Cardiac fibroblast (primary cell): ENCODE data around the gene ALPP.
"Not testable (repeated sequence)": the region's sequence is repeated elsewhere in the genome, so short reads cannot be mapped to it uniquely, and the experiment has no call there.

Experiments used
- DNase-seq, 2 donors: peaks; one replicate each; pipeline versions ENCODE4 v3.0.0 to v3.0.0-alpha.2; 2010; ENCODE audit warnings: low read depth in 2 of 2
- H3K4me3 ChIP-seq, 2 donors: replicated peaks in 1 of 2; 1 replicate in 1 of 2; 2 replicates in 1 of 2; pipeline ENCODE4 v1.5.1; 2011; ENCODE audit warnings: low read depth in 2 of 2, low read length in 2 of 2, mild to moderate bottlenecking in 2 of 2, moderate library complexity in 1 of 2
- TF ChIP-seq, protein P1 (sequence below): IDR thresholded peaks from one replicate; pipeline ENCODE4 v1.5.1; 2011; ENCODE audit warnings: low read depth, mild to moderate bottlenecking, low read length, inconsistent platforms

Gene ALPP

DNA sequence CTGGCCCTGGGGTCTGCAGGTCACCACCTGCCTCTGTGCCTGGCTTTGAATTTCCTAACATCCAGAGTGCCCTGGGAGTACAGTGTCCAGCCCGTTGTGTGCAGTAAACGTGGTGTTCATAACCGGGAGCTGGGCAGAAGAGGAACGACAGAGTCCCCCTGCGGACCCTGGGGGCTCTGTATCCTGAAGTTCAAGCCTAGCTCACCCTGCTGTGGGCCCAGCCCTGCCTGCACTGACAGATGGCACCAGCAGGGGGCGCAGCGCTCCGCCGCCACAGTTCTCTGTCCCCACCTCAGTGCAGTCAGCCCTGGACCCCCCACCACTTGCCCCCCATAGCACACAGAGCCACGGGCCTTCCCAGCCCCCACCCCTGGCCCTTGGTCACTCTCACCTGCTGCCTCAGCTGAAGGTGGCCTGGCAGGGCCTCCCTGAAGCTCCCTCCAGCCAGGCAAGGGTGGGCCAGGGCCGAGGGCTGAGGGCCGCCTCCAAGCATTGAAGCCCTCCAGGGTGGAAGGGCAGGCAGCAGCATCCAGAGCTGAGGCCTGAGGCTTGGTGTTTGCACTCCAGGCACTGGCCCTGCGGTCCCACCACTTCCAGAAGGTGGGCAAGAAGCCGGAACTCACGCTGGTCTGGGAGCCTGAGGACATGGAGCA is 43.2 kb upstream of the ALPP start:
- not testable (repeated sequence) for DNase-seq, H3K4me3 ChIP-seq
- TF ChIP-seq, protein P1, sequence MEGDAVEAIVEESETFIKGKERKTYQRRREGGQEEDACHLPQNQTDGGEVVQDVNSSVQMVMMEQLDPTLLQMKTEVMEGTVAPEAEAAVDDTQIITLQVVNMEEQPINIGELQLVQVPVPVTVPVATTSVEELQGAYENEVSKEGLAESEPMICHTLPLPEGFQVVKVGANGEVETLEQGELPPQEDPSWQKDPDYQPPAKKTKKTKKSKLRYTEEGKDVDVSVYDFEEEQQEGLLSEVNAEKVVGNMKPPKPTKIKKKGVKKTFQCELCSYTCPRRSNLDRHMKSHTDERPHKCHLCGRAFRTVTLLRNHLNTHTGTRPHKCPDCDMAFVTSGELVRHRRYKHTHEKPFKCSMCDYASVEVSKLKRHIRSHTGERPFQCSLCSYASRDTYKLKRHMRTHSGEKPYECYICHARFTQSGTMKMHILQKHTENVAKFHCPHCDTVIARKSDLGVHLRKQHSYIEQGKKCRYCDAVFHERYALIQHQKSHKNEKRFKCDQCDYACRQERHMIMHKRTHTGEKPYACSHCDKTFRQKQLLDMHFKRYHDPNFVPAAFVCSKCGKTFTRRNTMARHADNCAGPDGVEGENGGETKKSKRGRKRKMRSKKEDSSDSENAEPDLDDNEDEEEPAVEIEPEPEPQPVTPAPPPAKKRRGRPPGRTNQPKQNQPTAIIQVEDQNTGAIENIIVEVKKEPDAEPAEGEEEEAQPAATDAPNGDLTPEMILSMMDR, result peak; percentile 33

DNA sequence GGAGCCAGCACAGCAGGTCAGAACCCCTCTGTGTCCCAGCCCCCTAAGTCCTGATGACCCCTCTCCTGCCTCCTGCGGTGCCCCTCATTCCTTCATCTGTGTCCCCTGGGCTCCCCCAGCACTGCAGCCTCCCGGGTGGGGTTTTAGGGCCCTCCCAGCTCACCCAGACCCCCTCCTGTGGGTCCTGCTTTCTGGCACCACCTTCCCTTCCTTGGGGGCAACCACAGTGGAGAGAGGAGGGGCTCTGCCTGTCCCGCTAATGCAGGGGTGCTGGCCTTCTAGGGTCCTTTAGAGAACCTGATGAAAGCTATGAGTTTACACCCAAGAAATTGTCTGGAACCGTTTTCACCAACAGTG is 42.7 kb upstream of the ALPP start:
- no peak for DNase-seq
- TF ChIP-seq, protein P1, result no peak
- H3K4me3 ChIP-seq, result no peak overlapping the region

DNA sequence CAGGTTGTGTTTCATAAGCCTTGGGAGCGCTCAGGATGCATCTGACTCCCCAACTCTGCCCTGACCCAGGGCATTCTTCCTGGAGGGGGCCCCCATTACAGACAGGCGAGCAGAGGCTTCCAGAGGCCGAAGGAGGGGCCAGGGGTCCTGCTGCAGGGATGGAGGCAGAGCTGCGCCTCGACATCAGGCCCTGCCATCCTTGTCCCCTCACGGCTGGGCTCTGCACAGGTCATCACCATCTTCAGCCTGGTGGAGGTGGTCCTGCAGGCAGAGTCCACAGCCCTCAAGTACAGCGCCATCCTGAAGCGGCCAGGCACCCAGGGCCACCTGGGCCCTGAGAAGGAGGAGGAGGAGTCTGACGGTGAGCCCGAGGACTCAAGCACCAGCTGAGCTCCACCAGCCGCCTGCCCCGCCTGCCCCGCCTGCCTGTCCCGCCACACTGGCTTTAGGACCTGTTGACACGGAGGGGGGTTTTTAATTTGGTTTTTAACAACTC is 42.3 kb upstream of the ALPP start:
- DNase-seq, result no peak
- no peak overlapping the region for H3K4me3 ChIP-seq
- TF ChIP-seq, protein P1, result no peak

DNA sequence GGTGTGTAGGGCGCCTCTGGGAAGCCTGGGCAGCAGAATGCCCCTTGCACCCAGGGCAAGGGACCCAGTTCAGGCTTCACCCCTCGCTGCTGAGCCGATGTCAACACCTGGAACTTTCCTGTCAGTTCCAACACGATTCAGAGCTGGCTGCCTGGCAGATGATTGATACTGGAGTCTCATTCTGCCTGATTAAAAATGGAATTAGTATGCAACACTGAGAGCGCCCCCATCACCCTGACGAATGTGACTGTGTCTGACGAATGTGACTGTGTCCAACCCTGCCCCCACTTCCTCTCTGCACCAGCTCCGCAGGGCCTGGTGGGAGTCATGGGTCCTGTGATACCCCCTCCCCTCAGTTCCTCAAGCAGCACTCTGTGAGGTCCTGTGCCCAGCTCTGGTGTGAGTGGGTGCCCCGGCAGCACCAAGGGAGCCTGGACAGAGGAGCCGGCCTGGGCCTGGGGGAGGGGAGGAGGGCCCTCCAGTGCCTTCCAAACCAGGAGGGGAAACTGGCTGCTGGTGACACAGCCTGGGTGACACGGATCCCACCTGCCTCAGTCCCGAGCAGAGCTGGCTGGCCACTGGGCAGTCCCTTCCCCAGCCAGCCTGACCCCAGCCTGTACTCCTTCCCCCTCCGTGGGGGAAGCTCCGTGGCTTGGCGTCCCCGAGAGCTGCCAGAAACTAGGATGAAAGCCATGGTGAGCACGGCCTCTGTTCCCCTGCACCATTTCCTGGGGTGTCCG is 41.4 kb upstream of the ALPP start:
- DNase-seq, result no peak
- TF ChIP-seq, protein P1, result no peak
- no peak overlapping the region for H3K4me3 ChIP-seq

DNA sequence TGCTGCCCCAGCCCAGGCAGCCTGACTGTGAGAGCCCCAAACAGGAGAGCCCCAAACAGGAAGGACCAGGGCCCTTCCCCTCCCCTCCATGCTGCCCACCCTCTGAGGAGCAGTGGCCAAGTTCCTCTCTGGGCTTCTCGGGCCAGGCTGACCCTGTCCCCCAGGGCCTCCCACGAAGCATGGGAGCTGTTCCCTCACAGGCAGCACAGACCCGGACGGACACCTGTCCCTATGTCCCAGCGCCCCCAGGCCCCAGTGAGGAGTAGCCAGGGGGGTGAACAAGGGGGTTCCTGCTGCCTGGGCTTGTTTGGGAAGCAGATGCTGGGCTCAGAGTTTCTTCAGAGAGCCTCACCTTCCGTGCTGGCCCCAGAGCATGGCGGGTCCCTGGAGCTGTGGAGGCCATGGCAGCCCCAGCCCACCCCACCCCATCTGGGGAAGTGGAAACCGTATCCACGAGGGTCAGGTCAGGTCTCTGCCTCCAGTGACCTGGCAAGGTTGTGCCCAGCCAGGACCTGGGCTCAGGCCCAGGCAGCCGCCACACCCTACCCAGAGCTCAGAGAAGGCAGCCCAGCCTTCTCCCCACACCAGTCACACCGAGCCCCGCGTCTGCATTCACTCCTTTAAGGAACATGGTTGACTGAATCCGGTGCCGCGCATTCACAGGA is 40.3 kb upstream of the ALPP start:
- DNase-seq, H3K4me3 ChIP-seq: not testable (repeated sequence)

DNA sequence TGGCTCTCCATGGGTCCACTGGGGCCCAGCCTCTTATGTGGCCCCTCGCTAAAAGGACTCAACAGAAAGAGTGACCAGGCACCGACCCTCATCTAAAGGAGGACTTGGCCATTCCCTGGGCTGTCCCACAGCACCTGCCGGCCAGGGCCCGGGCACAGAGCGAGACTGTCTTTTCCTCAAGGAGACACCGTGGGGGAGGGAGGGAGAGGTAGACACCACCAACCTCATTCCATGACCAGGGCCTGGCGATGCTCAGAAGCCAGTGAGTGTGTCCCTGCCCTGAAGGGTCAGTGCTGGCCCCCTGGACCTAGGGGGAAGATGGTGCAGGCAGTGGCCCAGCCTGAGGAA is 39.8 kb upstream of the ALPP start:
- TF ChIP-seq, protein P1, result no peak
- no peak for DNase-seq

More for the DNA sequence above, 39.8 kb upstream of the ALPP start:
- H3K4me3 ChIP-seq, result no peak overlapping the region
